Ectodermal cell (in vitro differentiated cells): ENCODE measurements around the gene SUMF1.

Experiments used
- H3K27ac ChIP-seq: 2 replicates; pipeline ENCODE4 v1.7.0; 2013; ENCODE audit warnings: mild to moderate bottlenecking, low read depth, low read length; ENCODE audit not compliant: insufficient read depth, poor library complexity, severe bottlenecking
- H3K27me3 ChIP-seq: 2 replicates; pipeline ENCODE4 v1.7.0; 2013; ENCODE audit warnings: mild to moderate bottlenecking, low read length; ENCODE audit not compliant: insufficient read depth, control insufficient read depth, poor library complexity, severe bottlenecking
- H3K36me3 ChIP-seq: one replicate; pipeline ENCODE4 v1.7.0; 2013; ENCODE audit warnings: low read length; ENCODE audit not compliant: control insufficient read depth, insufficient read depth
- H3K4me1 ChIP-seq: one replicate; pipeline ENCODE4 v1.7.0; 2013; ENCODE audit warnings: low read length; ENCODE audit not compliant: control insufficient read depth, insufficient read depth
- H3K4me3 ChIP-seq: 2 replicates; pipeline ENCODE4 v1.7.0; 2013; ENCODE audit warnings: low read depth, low read length, control low read depth; ENCODE audit not compliant: insufficient read depth
- H3K9me3 ChIP-seq: 2 replicates; pipeline ENCODE4 v1.7.0; 2013; ENCODE audit warnings: mild to moderate bottlenecking, low read length, moderate library complexity; ENCODE audit not compliant: control insufficient read depth
- WGBS, 2 experiments: methylation state at CpG; one replicate each; pipeline ENCODE4 v1.1.7; 2013; ENCODE audit warnings: missing lambda C conversion rate in 2 of 2; 5-methylcytosine and 5-hydroxymethylcytosine counted together

The SUMF1 gene

GRCh38 chr3:4497843-4498324 lies 30.8 kb upstream of the SUMF1 start:
- WGBS, 2 experiments = 74 to 86% methylated on average over 1 of the region's 1 CpG
- Histone ChIP-seq H3K36me3 (no peaks in the 10 kb centered on the region), H3K27ac (no peak overlapping the region), H3K9me3 (no peaks in the 10 kb centered on the region), H3K27me3 (peaks cover 25% of the 10 kb centered on the region), H3K4me3 (no peak overlapping the region), H3K4me1 (peaks cover 4% of the 10 kb centered on the region)

GRCh38 chr3:4497005-4497692 lies 30.1 kb upstream of the SUMF1 start:
- H3K27me3 ChIP-seq = peaks cover 26% of the 10 kb centered on the region
- 67 to 76% methylated on average over 3 to 5 of the region's 5 CpGs for WGBS, 2 experiments
- H3K4me1 ChIP-seq = peaks cover 4% of the 10 kb centered on the region
- no peaks in the 10 kb centered on the region for H3K36me3 ChIP-seq
- no peak overlapping the region for H3K4me3 ChIP-seq
- H3K9me3 ChIP-seq = no peaks in the 10 kb centered on the region
- no peak overlapping the region for H3K27ac ChIP-seq

- Histone ChIP-seq H3K9me3 (no peaks in the 10 kb centered on the region), H3K4me1 (peaks cover 4% of the 10 kb centered on the region), H3K36me3 (no peaks in the 10 kb centered on the region), H3K4me3 (no peak overlapping the region), H3K27ac (no peak overlapping the region), H3K27me3 (peaks cover 37% of the 10 kb centered on the region)
- WGBS, 2 experiments = 59 to 65% methylated on average over 3 of the region's 3 CpGs
Observed at GRCh38 chr3:4496087-4496452, 29.0 kb upstream of the SUMF1 start.

GRCh38 chr3:4495294-4496086 lies 28.4 kb upstream of the SUMF1 start:
- Histone ChIP-seq H3K27ac (no peak overlapping the region), H3K4me1 (peaks cover 4% of the 10 kb centered on the region), H3K36me3 (no peaks in the 10 kb centered on the region), H3K4me3 (no peak overlapping the region), H3K9me3 (no peaks in the 10 kb centered on the region), H3K27me3 (peaks cover 43% of the 10 kb centered on the region)
- WGBS, 2 experiments = 84 to 96% methylated on average over 3 of the region's 3 CpGs

GRCh38 chr3:4494895-4495264 lies 27.8 kb upstream of the SUMF1 start:
- peaks cover 45% of the 10 kb centered on the region for H3K27me3 ChIP-seq
- no peak overlapping the region for H3K27ac ChIP-seq
- no peak overlapping the region for H3K4me3 ChIP-seq
- no peaks in the 10 kb centered on the region for H3K36me3 ChIP-seq
- H3K4me1 ChIP-seq = peaks cover 4% of the 10 kb centered on the region
- WGBS, 2 experiments = 77 to 83% methylated on average over 3 to 4 of the region's 4 CpGs
- no peaks in the 10 kb centered on the region for H3K9me3 ChIP-seq

GRCh38 chr3:4493941-4494894 lies 27.1 kb upstream of the SUMF1 start:
- H3K27ac ChIP-seq = no peak overlapping the region
- H3K9me3 ChIP-seq = no peaks in the 10 kb centered on the region
- peaks cover 4% of the 10 kb centered on the region for H3K4me1 ChIP-seq
- WGBS, 2 experiments = 24 to 25% methylated on average over 28 of the region's 28 CpGs
- H3K36me3 ChIP-seq = no peaks in the 10 kb centered on the region
- H3K4me3 ChIP-seq = peak overlapping the region; percentile 74
- peaks cover 45% of the 10 kb centered on the region for H3K27me3 ChIP-seq

- Histone ChIP-seq H3K4me1 (peaks cover 4% of the 10 kb centered on the region), H3K4me3 (peak within 1 kb of the TSS; percentile 74), H3K27ac (peak within 1 kb of the TSS; percentile 52), H3K27me3 (peaks cover 45% of the 10 kb centered on the region), H3K9me3 (no peaks in the 10 kb centered on the region), H3K36me3 (no peaks in the 10 kb centered on the region)
- WGBS, 2 experiments = 0 to 1% methylated on average over 47 of the region's 47 CpGs
Observed at GRCh38 chr3:4493014-4493940, 26.2 kb upstream of the SUMF1 start, which contains the start of gene ITPR1. Gene ITPR1, plus strand, starts transcription at chr3:4493348. Its CDS starts 23,144 bp downstream, at chr3:4516492.

GRCh38 chr3:4492208-4493013 lies 25.3 kb upstream of the SUMF1 start:
- peak overlapping the region; percentile 52 for H3K27ac ChIP-seq

More at GRCh38 chr3:4492208-4493013, 25.3 kb upstream of the SUMF1 start:
- Histone ChIP-seq H3K4me1 (peaks cover 4% of the 10 kb centered on the region), H3K36me3 (no peaks in the 10 kb centered on the region), H3K9me3 (no peaks in the 10 kb centered on the region), H3K27me3 (peaks cover 45% of the 10 kb centered on the region), H3K4me3 (peak overlapping the region; percentile 74)
- 0 to 1% methylated on average over 43 of the region's 43 CpGs for WGBS, 2 experiments
